Body of pancreas (tissue), 4 donors: ENCODE measurements around the gene FURIN.

ENCODE experiments used
- POLR2A ChIP-seq, 3 donors: fragments of 450-650 bp; IDR thresholded peaks; one replicate each; pipeline ENCODE4 v1.6.1; 2016; ENCODE audit warnings: antibody characterized with exemption in 3 of 3, mild to moderate bottlenecking in 2 of 3
- TF ChIP-seq, protein P1 (sequence below), 7 experiments: fragments of 450-650 bp in 4 of 7; fragments of 200-600 bp in 3 of 7; sonication (generic) in 3 of 7; IDR thresholded peaks; one replicate each; pipeline ENCODE4 v1.5.1; 2016 to 2019; ENCODE audit warnings: antibody characterized with exemption in 7 of 7

DNA sequence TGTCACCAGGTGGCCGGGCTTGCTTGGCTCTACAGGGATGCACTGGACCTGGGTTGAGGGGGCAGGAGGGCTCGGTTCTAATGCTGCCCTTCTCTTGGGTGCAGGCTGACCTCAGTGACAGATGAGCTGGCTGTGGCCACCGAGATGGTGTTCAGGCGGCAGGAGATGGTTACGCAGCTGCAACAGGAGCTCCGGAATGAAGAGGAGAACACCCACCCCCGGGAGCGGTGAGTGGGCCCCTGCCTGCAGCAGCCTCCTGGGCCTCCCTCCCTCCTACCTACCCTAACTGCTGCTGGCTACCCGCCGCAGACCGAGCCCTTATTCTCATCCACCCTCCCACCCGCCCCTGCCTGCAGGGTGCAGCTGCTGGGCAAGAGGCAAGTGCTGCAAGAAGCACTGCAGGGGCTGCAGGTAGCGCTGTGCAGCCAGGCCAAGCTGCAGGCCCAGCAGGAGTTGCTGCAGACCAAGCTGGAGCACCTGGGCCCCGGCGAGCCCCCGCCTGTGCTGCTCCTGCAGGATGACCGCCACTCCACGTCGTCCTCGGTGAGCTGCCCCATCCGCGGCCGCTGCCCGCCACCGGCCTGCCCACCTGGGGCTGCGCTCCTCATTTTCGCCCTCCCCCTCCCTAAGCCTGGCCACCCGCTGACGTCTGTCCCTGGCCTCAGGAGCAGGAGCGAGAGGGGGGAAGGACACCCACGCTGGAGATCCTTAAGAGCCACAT is 21.5 kb downstream of the FURIN start:
- TF ChIP-seq, protein P1, sequence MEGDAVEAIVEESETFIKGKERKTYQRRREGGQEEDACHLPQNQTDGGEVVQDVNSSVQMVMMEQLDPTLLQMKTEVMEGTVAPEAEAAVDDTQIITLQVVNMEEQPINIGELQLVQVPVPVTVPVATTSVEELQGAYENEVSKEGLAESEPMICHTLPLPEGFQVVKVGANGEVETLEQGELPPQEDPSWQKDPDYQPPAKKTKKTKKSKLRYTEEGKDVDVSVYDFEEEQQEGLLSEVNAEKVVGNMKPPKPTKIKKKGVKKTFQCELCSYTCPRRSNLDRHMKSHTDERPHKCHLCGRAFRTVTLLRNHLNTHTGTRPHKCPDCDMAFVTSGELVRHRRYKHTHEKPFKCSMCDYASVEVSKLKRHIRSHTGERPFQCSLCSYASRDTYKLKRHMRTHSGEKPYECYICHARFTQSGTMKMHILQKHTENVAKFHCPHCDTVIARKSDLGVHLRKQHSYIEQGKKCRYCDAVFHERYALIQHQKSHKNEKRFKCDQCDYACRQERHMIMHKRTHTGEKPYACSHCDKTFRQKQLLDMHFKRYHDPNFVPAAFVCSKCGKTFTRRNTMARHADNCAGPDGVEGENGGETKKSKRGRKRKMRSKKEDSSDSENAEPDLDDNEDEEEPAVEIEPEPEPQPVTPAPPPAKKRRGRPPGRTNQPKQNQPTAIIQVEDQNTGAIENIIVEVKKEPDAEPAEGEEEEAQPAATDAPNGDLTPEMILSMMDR (IDR thresholded peaks at IDR 0.05): no peak
- TF ChIP-seq POLR2A (IDR thresholded peaks at IDR 0.05): no peak
